SKM-1 (cell line): Measurements from ENCODE around the gene SIX5.

Experiments
- DNase-seq: peaks from one replicate; lab custom pipeline; 2025; ENCODE audit not compliant: unreplicated experiment; lab: John Stamatoyannopoulos, UW

The SIX5 gene

GRCh38 chr19:45793178-45793564 is 24.1 kb upstream of the SIX5 start:
- no peak for DNase-seq

- DNase-seq, result no peak
Observed at GRCh38 chr19:45792470-45793177, 23.6 kb upstream of the SIX5 start, which contains the start of gene DMWD. TSS of gene DMWD (minus strand) at chr19:45792845. CDS start at chr19:45792756, 89 bp downstream.

GRCh38 chr19:45791744-45792469 is 22.9 kb upstream of the SIX5 start:
- no peak for DNase-seq

- peak; percentile 70 for DNase-seq
Observed at GRCh38 chr19:45790942-45791341, 21.9 kb upstream of the SIX5 start.

GRCh38 chr19:45789035-45789786 is 20.2 kb upstream of the SIX5 start:
- no peak for DNase-seq

- DNase-seq, result no peak
Observed at GRCh38 chr19:45786533-45786894, 17.5 kb upstream of the SIX5 start.

- DNase-seq, result no peak
Observed at GRCh38 chr19:45785781-45786532, 16.9 kb upstream of the SIX5 start.

- DNase-seq, result no peak
Observed at GRCh38 chr19:45785097-45785496, 16.0 kb upstream of the SIX5 start.

GRCh38 chr19:45784096-45784495 is 15.0 kb upstream of the SIX5 start:
- no peak for DNase-seq

GRCh38 chr19:45782820-45783785 is 14.1 kb upstream of the SIX5 start:
- DNase-seq, result no peak

- no peak for DNase-seq
Observed at GRCh38 chr19:45782162-45782691, 13.2 kb upstream of the SIX5 start, which contains the start of gene DMPK. TSS of gene DMPK (minus strand) at chr19:45782490. CDS start at chr19:45782352, 138 bp downstream.

- no peak for DNase-seq
Observed at GRCh38 chr19:45781214-45782161, 12.4 kb upstream of the SIX5 start.

GRCh38 chr19:45780448-45781213 is 11.6 kb upstream of the SIX5 start:
- no peak for DNase-seq

- no peak for DNase-seq
Observed at GRCh38 chr19:45780146-45780447, 11.0 kb upstream of the SIX5 start.

GRCh38 chr19:45779231-45780145 is 10.4 kb upstream of the SIX5 start:
- no peak for DNase-seq

- DNase-seq, result no peak
Observed at GRCh38 chr19:45778010-45778661, 9.1 kb upstream of the SIX5 start.
